ENCODE results near the gene MPP2.

The MPP2 gene

GRCh38 chr17:43950554-43950953, 43.2 kb upstream of the MPP2 start:
- Histone ChIP-seq H4K20me1 (ENCODE audit: insufficient read depth, low read length) (no peaks in the 10 kb centered on the region), H3K4me3 (ENCODE audit: low read length) (no peak overlapping the region), H3K27me3 (replicated peaks; ENCODE audit: insufficient read depth, low read length) (peaks cover 22% of the 10 kb centered on the region), H3K9me3 (replicated peaks; ENCODE audit: insufficient read depth, low read length) (no peaks in the 10 kb centered on the region), H3K4me1 (ENCODE audit: low read length) (no peaks in the 10 kb centered on the region), H3K9me2 (replicated peaks; ENCODE audit: insufficient read depth, low read length) (no peaks in the 10 kb centered on the region), H2AFZ (ENCODE audit: low read length) (no peak overlapping the region), H3F3A (ENCODE audit: insufficient read depth, low read length) (no peaks in the 10 kb centered on the region), H3K36me3 (replicated peaks; ENCODE audit: insufficient read depth, low read length) (no peaks in the 10 kb centered on the region), H3K79me2 (ENCODE audit: low read length) (no peaks in the 10 kb centered on the region), H3K27ac (ENCODE audit: low read length) (no peak overlapping the region), H3K4me2 (ENCODE audit: low read depth, low read length) (no peak overlapping the region), H3K9ac (ENCODE audit: low read length) (no peak overlapping the region)
- no peak for DNase-seq
- TF ChIP-seq CTCF (IDR thresholded peaks at IDR 0.05; ENCODE audit: low read length): no peak
- no peak for TF ChIP-seq EZH2 (optimal IDR thresholded peaks at IDR 0.05; ENCODE audit: low read depth, low read length)
- TF ChIP-seq EZH2phosphoT487 (IDR thresholded peaks at IDR 0.05; ENCODE audit: low read length): no peak

DNA sequence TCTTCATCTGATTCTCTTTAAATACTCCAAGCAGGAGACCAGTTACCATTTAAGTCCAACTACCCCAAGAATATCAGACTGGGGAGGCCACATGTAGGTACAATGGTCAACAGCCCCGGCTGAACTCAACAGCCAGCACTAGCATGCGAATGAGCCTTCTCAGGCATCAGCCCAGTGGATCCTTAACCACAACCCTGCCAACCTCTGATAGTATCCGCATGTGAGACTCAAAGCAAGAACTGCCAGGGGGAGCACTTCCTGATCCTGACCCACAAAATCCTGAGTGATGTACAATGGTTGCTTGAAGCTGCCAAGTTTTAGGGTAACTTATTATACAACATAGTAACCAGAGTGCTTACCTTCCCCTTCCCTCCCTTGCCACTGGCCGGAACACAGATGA, 42.4 kb upstream of the MPP2 start:
- Histone ChIP-seq H3K4me1 (ENCODE audit: low read length) (no peaks in the 10 kb centered on the region), H4K20me1 (ENCODE audit: insufficient read depth, low read length) (no peaks in the 10 kb centered on the region), H3K4me2 (ENCODE audit: low read depth, low read length) (no peak overlapping the region), H3K27me3 (replicated peaks; ENCODE audit: insufficient read depth, low read length) (peaks cover 17% of the 10 kb centered on the region), H3K27ac (ENCODE audit: low read length) (no peak overlapping the region), H3K9me2 (replicated peaks; ENCODE audit: insufficient read depth, low read length) (no peaks in the 10 kb centered on the region), H3K79me2 (ENCODE audit: low read length) (no peaks in the 10 kb centered on the region), H3K36me3 (replicated peaks; ENCODE audit: insufficient read depth, low read length) (no peaks in the 10 kb centered on the region), H2AFZ (ENCODE audit: low read length) (no peak overlapping the region), H3F3A (ENCODE audit: insufficient read depth, low read length) (no peaks in the 10 kb centered on the region), H3K4me3 (ENCODE audit: low read length) (no peak overlapping the region), H3K9me3 (replicated peaks; ENCODE audit: insufficient read depth, low read length) (no peaks in the 10 kb centered on the region), H3K9ac (ENCODE audit: low read length) (no peak overlapping the region)
- DNase-seq: no peak
- TF ChIP-seq CTCF (IDR thresholded peaks at IDR 0.05; ENCODE audit: low read length) (no peak), EZH2phosphoT487 (IDR thresholded peaks at IDR 0.05; ENCODE audit: low read length) (no peak), EZH2 (optimal IDR thresholded peaks at IDR 0.05; ENCODE audit: low read depth, low read length) (no peak)

DNA sequence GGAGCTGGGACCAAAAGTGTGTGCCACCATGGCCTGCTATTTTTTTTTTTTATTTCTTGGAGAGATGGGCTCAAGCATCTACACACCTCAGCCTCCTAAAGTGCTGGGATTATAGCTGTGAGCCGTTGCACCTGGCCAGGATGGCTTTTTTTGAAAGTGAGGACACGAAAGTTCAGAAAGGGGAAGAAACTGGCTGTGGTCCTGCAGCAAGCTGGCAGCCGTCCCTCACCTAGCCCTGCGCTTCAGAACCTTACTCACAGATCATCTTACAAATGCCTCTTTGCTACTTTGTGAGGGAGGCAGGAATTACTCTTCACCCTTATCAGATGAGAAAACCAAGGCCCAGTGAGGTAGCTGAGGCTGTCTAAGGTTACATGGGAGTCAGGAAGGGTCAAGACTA, 39.4 kb upstream of the MPP2 start:
- Histone ChIP-seq H3K27me3 (replicated peaks; ENCODE audit: insufficient read depth, low read length) (peaks cover 5% of the 10 kb centered on the region), H3K4me3 (ENCODE audit: low read length) (no peak overlapping the region), H3K27ac (ENCODE audit: low read length) (no peak overlapping the region), H3K4me2 (ENCODE audit: low read depth, low read length) (no peak overlapping the region), H3K36me3 (replicated peaks; ENCODE audit: insufficient read depth, low read length) (no peaks in the 10 kb centered on the region), H3K4me1 (ENCODE audit: low read length) (no peaks in the 10 kb centered on the region), H3K9ac (ENCODE audit: low read length) (no peak overlapping the region), H3F3A (ENCODE audit: insufficient read depth, low read length) (no peaks in the 10 kb centered on the region), H4K20me1 (ENCODE audit: insufficient read depth, low read length) (no peaks in the 10 kb centered on the region), H2AFZ (ENCODE audit: low read length) (no peak overlapping the region), H3K9me2 (replicated peaks; ENCODE audit: insufficient read depth, low read length) (no peaks in the 10 kb centered on the region), H3K9me3 (replicated peaks; ENCODE audit: insufficient read depth, low read length) (no peaks in the 10 kb centered on the region), H3K79me2 (ENCODE audit: low read length) (no peaks in the 10 kb centered on the region)
- TF ChIP-seq EZH2phosphoT487 (IDR thresholded peaks at IDR 0.05; ENCODE audit: low read length) (no peak), EZH2 (optimal IDR thresholded peaks at IDR 0.05; ENCODE audit: low read depth, low read length) (no peak), CTCF (IDR thresholded peaks at IDR 0.05; ENCODE audit: low read length) (no peak)
- DNase-seq: no peak

Measured in MM.1S (cell line).